Type B pancreatic cell (in vitro differentiated cells): ENCODE results near the gene EGFL8. TPM values are rescaled to one million over a fixed set of nuclear protein-coding genes. Genes with fewer than 3 reads are reported as not detected.

Source experiments
- DNase-seq: peaks from one replicate; pipeline ENCODE4 v3.0.0; 2021; ENCODE audit warnings: mixed read lengths; ENCODE audit not compliant: unreplicated experiment; ENCODE audit errors: extremely low spot score
- H3K27ac Mint-ChIP-seq: 2 replicates; pipeline ENCODE4 v1.8.0; 2021; ENCODE audit warnings: mild to moderate bottlenecking, mixed read lengths
- H3K27me3 Mint-ChIP-seq: 2 replicates; pipeline ENCODE4 v1.8.0; 2021; ENCODE audit warnings: mixed read lengths
- H3K36me3 Mint-ChIP-seq: 2 replicates; pipeline ENCODE4 v1.8.0; 2021; ENCODE audit warnings: mixed read lengths
- H3K4me1 Mint-ChIP-seq: one replicate; pipeline ENCODE4 v1.8.0; 2021; ENCODE audit warnings: mixed read lengths; ENCODE audit not compliant: unreplicated experiment
- H3K4me3 Mint-ChIP-seq: 2 replicates; pipeline ENCODE4 v1.8.0; 2021; ENCODE audit warnings: mild to moderate bottlenecking, mixed read lengths
- H3K9me3 Mint-ChIP-seq: 2 replicates; pipeline ENCODE4 v1.8.0; 2021; ENCODE audit warnings: mixed read lengths
- total RNA-seq: library from RNA; stranded (reverse); gene quantifications from 2 replicates; pipeline ENCODE4 v1.2.1, GENCODE V29; 2021; ENCODE audit warnings: low replicate concordance
- TF ChIP-seq, protein P1 (sequence below): fragments of 200-600 bp; sonication (generic); conservative IDR thresholded peaks from 2 replicates; pipeline ENCODE4 v1.5.0; 2021; ENCODE audit warnings: antibody characterized with exemption, mild to moderate bottlenecking

EGFL8 gene
- total RNA-seq, 1 donor from 2014 or later, result 35.8 TPM

DNA sequence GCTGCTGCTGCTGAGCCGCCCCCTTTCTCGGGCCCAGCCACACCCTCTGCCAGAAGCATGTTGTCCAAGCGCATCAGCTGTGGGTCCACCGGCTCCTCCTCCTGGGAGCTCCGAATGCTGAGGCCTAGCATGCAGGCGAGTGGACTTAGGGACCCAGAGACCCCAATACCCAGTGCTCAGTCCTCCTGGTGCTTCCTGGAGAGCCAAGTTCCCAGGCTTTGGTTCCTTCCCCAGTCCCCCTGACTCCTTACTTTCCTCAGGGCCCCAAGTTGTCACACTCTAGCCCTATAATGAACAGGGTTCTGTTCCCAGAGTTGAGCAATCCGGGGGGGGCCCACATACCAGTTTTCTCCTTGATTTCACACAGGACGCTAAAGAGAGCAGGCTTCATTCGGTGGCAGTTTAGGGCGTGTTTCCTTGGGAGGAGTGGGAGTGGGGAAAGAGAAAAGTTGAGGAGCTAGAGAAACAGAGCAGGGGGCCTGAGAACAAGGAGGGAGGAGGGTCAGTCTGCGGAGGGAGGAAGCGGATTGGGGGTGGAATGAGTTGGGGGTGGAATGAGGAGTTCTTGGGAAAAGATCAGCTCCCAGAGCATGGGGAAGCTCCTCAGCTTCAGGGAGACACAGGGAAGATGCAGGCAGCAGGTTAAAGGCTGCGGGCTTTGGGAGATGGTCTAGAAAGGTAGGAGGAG is 24.1 kb downstream of the EGFL8 start:
- Mint-ChIP-seq H3K4me3 (peak overlapping the region; percentile 96), H3K27ac (peak overlapping the region; percentile 94), H3K4me1 (peaks cover 38% of the 10 kb centered on the region), H3K36me3 (peaks cover 16% of the 10 kb centered on the region), H3K27me3 (no peaks in the 10 kb centered on the region), H3K9me3 (no peaks in the 10 kb centered on the region)
- TF ChIP-seq, protein P1, sequence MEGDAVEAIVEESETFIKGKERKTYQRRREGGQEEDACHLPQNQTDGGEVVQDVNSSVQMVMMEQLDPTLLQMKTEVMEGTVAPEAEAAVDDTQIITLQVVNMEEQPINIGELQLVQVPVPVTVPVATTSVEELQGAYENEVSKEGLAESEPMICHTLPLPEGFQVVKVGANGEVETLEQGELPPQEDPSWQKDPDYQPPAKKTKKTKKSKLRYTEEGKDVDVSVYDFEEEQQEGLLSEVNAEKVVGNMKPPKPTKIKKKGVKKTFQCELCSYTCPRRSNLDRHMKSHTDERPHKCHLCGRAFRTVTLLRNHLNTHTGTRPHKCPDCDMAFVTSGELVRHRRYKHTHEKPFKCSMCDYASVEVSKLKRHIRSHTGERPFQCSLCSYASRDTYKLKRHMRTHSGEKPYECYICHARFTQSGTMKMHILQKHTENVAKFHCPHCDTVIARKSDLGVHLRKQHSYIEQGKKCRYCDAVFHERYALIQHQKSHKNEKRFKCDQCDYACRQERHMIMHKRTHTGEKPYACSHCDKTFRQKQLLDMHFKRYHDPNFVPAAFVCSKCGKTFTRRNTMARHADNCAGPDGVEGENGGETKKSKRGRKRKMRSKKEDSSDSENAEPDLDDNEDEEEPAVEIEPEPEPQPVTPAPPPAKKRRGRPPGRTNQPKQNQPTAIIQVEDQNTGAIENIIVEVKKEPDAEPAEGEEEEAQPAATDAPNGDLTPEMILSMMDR, result no peak
- DNase-seq, result no peak

DNA sequence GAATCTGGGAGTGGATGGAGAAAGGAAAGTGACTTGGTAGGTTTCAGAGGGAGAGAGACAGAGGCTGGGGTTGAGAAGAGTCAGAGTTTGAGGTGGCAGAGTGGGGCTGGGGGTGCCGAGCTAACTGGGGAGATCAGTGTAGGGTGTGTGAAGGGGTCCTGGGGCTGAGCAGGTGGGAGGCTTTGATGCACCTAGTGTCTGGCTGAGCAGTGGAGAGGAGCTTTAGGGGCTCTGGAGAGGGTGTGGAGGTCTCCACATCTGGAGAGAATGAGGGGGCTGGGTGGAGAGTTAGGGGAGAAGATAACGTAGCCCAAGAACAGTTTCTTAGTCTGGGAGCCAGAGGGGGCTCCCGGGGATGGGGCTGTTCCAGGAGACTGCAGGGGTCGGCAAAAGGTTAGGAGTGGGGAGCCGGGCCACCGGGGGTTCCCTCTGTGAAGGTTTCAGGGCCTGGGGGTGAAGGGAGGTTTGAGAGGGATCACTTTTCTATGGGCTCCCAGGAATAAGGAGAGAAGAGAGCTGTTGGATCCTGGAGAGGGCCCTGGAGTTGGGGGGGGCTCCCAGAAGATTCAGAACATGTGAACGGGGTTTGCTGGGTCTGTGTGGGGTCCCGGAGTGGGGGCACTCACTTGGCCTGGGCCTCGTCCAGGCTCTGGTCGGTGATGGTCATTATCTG is 24.8 kb downstream of the EGFL8 start:
- Mint-ChIP-seq H3K4me1 (peaks cover 45% of the 10 kb centered on the region), H3K27me3 (no peaks in the 10 kb centered on the region), H3K4me3 (peak overlapping the region; percentile 96), H3K27ac (peak overlapping the region; percentile 94), H3K36me3 (peaks cover 16% of the 10 kb centered on the region), H3K9me3 (no peaks in the 10 kb centered on the region)
- no peak for DNase-seq
- TF ChIP-seq, protein P1, result no peak

GRCh38 chr6:32189742-32190053 is 25.3 kb downstream of the EGFL8 start:
- Mint-ChIP-seq H3K4me3 (peak overlapping the region; percentile 96), H3K27me3 (no peaks in the 10 kb centered on the region), H3K36me3 (peaks cover 16% of the 10 kb centered on the region), H3K4me1 (peaks cover 49% of the 10 kb centered on the region), H3K9me3 (no peaks in the 10 kb centered on the region), H3K27ac (peak overlapping the region; percentile 94)
- peak; percentile 67 for DNase-seq
- TF ChIP-seq, protein P1, result no peak

DNA sequence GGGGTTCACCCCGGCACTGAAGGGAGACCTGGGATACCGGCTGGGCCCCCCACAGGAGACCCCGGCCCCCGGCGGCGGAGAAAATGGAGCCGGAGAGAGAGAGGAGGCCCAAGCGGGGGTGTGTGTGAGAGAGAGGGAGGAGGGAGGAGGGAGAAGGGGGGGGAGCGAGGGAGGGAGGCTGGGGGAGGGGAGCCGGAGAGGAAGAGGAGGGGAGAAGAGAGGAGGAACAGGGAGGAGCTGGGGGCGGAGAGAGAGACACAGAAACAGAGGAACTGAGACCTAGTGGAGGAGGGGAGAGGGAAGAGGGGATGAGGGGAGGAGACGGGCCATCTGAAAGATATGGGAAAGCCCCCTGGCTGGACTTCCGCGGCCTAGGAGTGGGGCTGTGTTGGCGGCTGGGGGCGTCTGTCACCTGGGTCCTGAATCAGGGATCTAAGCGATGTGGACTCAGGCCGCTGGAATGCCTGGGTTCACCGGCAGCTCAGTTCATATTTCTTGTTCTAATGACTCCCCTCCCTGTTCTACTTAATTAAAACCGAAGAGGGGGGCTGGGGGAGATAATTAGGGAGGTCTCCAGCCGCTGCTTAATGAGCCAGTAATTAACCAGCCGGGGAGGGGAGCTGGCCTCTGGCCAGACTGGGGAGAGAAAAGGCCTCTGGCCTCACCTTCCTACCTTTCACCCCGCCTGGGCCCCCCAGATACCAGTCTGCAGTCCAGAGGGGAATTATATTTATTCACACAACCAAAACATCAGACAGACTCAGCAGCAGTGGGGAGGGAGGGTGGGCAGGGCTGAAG is 25.9 kb downstream of the EGFL8 start, which contains the start of gene PBX2:
PBX2 (minus strand) TSS at position 149 of the 798 bp plus-strand sequence. CDS start 287 bp downstream, outside the sequence.
- Mint-ChIP-seq H3K27me3 (no peaks in the 10 kb centered on the region), H3K27ac (peak within 1 kb of the TSS; percentile 94), H3K36me3 (peaks cover 16% of the 10 kb centered on the region), H3K9me3 (no peaks in the 10 kb centered on the region), H3K4me1 (peaks cover 54% of the 10 kb centered on the region), H3K4me3 (peak within 1 kb of the TSS; percentile 96)
- DNase-seq, result peak; percentile 79
- TF ChIP-seq, protein P1, result no peak

GRCh38 chr6:32190911-32191677 is 26.7 kb downstream of the EGFL8 start:
- Mint-ChIP-seq H3K27ac (peak overlapping the region; percentile 77), H3K4me1 (peaks cover 50% of the 10 kb centered on the region)

More at GRCh38 chr6:32190911-32191677, 26.7 kb downstream of the EGFL8 start:
- H3K36me3 Mint-ChIP-seq, result peaks cover 11% of the 10 kb centered on the region
- no peaks in the 10 kb centered on the region for H3K27me3 Mint-ChIP-seq
- no peaks in the 10 kb centered on the region for H3K9me3 Mint-ChIP-seq
- no peak for DNase-seq
- H3K4me3 Mint-ChIP-seq, result peak overlapping the region; percentile 34
- TF ChIP-seq, protein P1, result no peak
